Astrocyte (in vitro differentiated cells and primary cell): ENCODE data around the gene ASIC3.

Experiments
- CTCF ChIP-seq: IDR thresholded peaks from 2 replicates; pipeline ENCODE4 v1.5.1; 2011; ENCODE audit warnings: low read depth, mild to moderate bottlenecking, inconsistent platforms, low read length, moderate library complexity; ENCODE audit not compliant: insufficient read depth
- EZH2 ChIP-seq: IDR thresholded peaks from 2 replicates; pipeline ENCODE4 v1.6.1; 2012; ENCODE audit warnings: mild to moderate bottlenecking, low read length, inconsistent platforms; ENCODE audit not compliant: insufficient read depth

GRCh38 chr7:151043959-151044358 is 4.4 kb upstream of the ASIC3 start:
- TF ChIP-seq CTCF (no peak), EZH2 (no peak)
